Measurements from ENCODE around the gene FADS3. TPM values are rescaled to one million over a fixed set of nuclear protein-coding genes. Genes with fewer than 3 reads are reported as not detected.

The FADS3 gene
- polyA plus RNA-seq, 2 donors: 7.2 to 9.8 TPM

DNA sequence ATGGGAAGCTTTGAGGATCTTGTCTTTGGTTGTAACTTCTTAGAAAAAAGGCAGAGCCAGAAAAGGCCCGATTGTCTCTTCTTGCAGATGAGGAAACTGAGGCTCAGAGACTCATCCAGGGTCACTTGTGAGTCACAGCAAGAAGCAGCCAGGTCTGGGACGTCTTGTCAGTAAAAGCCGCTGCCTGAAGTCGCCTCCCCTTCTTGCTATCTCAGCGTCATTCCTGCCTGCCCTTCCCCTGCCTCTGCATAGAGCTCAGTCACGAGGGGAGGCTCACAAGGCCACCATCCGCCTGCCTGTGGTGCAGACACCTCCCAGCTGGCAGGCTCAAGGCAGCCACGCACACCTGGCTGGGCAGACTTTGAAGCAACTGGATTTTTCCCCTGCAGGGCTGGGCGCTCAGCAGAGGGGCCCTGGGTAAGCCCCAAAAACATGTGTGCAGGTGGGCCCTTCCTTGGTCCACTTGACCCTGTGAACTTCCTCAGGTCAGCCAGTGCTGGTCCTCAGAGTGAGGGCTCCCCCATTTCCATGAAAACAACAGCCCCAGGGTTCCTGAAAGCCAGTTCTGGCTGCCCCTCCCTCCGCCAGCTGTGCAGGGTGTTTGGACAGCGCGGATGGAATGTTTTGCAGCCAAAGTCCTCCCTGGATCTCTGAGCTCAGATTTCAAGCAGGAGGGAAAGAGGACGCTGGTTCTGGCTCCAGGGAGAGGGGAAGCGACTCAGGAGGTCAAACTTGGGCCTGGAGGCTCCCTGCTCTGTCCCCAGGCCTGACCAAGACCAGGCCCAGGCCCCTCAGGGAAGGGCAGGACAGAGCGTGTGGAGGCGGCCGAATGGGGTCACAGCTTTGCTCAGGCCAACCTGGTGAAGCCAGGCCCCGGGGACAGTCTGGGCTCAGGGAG lies 32.1 kb upstream of the FADS3 start:
- WGBS, 2 donors: 38 to 42% methylated on average over 18 of the region's 18 CpGs
- Histone ChIP-seq H3K36me3 (ENCODE audit: control insufficient read depth in 2 of 2, insufficient read depth in 2 of 2, low read length in 1 of 2) (no peaks in the 10 kb centered on the region), H3K4me3 (ENCODE audit: low read depth in 1 of 2, low read length in 2 of 2) (no peak overlapping the region), H3K9me3 (ENCODE audit: control insufficient read depth in 2 of 2, insufficient read depth in 1 of 2, low read depth in 1 of 2, low read length in 1 of 2) (no peaks in the 10 kb centered on the region), H3K4me1 (ENCODE audit: control insufficient read depth in 2 of 2, insufficient read depth in 2 of 2, low read length in 1 of 2) (peaks cover 0 to 2% of the 10 kb centered on the region in 2 donors), H3K27me3 (ENCODE audit: control insufficient read depth in 1 of 2, insufficient read depth in 2 of 2, low read length in 2 of 2) (no peaks in the 10 kb centered on the region), H3K27ac (ENCODE audit: low read depth in 2 of 2, low read length in 1 of 2) (peak overlapping the region; percentile 62 to 78)

- H3K4me3 ChIP-seq (ENCODE audit: low read depth in 1 of 2, low read length in 2 of 2): no peak overlapping the region
- peak overlapping the region; percentile 76 to 78 for H3K27ac ChIP-seq (ENCODE audit: low read depth in 2 of 2, low read length in 1 of 2)
- H3K9me3 ChIP-seq (ENCODE audit: control insufficient read depth in 2 of 2, insufficient read depth in 1 of 2, low read depth in 1 of 2, low read length in 1 of 2): no peaks in the 10 kb centered on the region
- 40 to 47% methylated on average over 6 of the region's 6 CpGs for WGBS, 2 donors
- peaks cover 0 to 2% of the 10 kb centered on the region in 2 donors for H3K4me1 ChIP-seq (ENCODE audit: control insufficient read depth in 2 of 2, insufficient read depth in 2 of 2, low read length in 1 of 2)
- no peaks in the 10 kb centered on the region for H3K36me3 ChIP-seq (ENCODE audit: control insufficient read depth in 2 of 2, insufficient read depth in 2 of 2, low read length in 1 of 2)
- H3K27me3 ChIP-seq (ENCODE audit: control insufficient read depth in 1 of 2, insufficient read depth in 2 of 2, low read length in 2 of 2): no peaks in the 10 kb centered on the region
Observed at GRCh38 chr11:61922539-61922938, 31.2 kb upstream of the FADS3 start.

DNA sequence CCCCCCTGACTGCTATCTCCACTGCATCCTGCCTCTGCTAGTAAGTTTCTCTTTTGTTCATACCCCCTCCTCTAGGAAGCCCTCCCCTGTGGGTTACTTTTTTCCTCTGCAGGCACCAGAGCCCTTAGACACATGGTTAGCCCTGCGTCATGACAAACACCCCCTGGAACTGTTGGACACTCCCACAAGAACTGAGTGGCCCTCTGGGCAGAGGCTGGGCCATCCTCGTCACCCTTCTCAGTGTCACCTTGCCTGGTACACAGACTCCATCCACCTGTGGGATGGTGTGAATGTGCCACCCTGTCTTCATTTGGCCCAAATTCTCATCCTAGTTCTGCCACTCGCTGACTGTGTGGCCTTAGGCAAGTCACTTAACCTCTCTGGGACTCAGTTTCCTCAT lies 30.1 kb upstream of the FADS3 start:
- Histone ChIP-seq H3K27ac (ENCODE audit: low read depth in 2 of 2, low read length in 1 of 2) (peak overlapping the region in 1 of 2 donors; percentile 19), H3K4me1 (ENCODE audit: control insufficient read depth in 2 of 2, insufficient read depth in 2 of 2, low read length in 1 of 2) (peaks cover 2 to 4% of the 10 kb centered on the region in 2 donors), H3K27me3 (ENCODE audit: control insufficient read depth in 1 of 2, insufficient read depth in 2 of 2, low read length in 2 of 2) (no peaks in the 10 kb centered on the region), H3K9me3 (ENCODE audit: control insufficient read depth in 2 of 2, insufficient read depth in 1 of 2, low read depth in 1 of 2, low read length in 1 of 2) (no peaks in the 10 kb centered on the region), H3K36me3 (ENCODE audit: control insufficient read depth in 2 of 2, insufficient read depth in 2 of 2, low read length in 1 of 2) (no peaks in the 10 kb centered on the region), H3K4me3 (ENCODE audit: low read depth in 1 of 2, low read length in 2 of 2) (no peak overlapping the region)
- WGBS, 2 donors: 81 to 94% methylated on average over 3 of the region's 3 CpGs

DNA sequence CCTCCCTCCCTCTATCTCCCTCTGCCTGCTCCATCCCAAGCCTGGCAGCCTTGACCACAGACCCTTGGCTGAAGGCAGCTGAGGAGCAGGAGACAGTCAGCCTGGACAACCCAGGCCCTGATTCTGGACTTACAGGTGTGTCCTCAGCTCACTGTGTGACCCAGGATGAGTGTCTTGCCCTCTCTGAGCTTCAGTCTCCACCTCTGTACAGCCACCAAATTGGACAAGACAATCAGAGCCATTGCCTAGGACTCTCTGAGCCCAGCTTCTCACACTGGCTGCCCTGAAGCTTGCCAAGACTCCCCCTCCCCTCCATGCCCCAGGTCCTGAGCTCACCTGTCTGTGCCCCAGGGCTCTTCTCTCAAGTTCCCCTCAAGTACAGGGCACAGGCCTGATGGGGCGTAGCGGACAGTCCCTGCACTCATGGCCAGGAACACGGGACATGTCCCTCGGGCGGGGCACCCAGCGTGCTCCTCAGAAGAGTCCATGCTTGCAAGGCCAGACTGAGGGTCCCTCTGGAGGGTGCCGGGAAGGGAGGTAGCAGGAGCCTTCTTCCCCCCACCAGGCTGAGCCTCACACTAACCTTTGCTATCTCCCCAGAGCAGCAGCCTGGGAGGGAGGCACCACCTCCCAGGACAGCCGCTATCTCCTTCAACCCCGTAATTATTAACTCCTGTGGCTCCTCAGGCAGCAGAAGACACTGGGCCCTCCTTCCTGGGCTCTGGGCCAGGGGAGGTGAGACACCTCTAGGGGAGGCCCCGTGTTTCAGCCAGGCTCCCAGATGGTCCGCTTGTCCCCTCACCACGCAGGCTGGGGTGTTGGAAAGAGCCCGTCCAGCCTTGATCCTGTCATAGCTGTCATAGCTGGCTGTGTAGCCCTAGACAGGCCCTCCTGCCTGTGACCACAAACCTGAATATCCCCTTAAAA lies 28.6 kb upstream of the FADS3 start:
- WGBS, 2 donors: 70 to 72% methylated on average over 13 of the region's 13 CpGs
- H3K9me3 ChIP-seq (ENCODE audit: control insufficient read depth in 2 of 2, insufficient read depth in 1 of 2, low read depth in 1 of 2, low read length in 1 of 2): no peaks in the 10 kb centered on the region
- peaks cover 2 to 4% of the 10 kb centered on the region in 2 donors for H3K4me1 ChIP-seq (ENCODE audit: control insufficient read depth in 2 of 2, insufficient read depth in 2 of 2, low read length in 1 of 2)
- H3K27ac ChIP-seq (ENCODE audit: low read depth in 2 of 2, low read length in 1 of 2): peak overlapping the region; percentile 2 to 17
- no peaks in the 10 kb centered on the region for H3K36me3 ChIP-seq (ENCODE audit: control insufficient read depth in 2 of 2, insufficient read depth in 2 of 2, low read length in 1 of 2)
- no peaks in the 10 kb centered on the region for H3K27me3 ChIP-seq (ENCODE audit: control insufficient read depth in 1 of 2, insufficient read depth in 2 of 2, low read length in 2 of 2)
- H3K4me3 ChIP-seq (ENCODE audit: low read depth in 1 of 2, low read length in 2 of 2): no peak overlapping the region

GRCh38 chr11:61918938-61919704 lies 27.8 kb upstream of the FADS3 start:
- H3K36me3 ChIP-seq (ENCODE audit: control insufficient read depth in 2 of 2, insufficient read depth in 2 of 2, low read length in 1 of 2): no peaks in the 10 kb centered on the region
- H3K4me1 ChIP-seq (ENCODE audit: control insufficient read depth in 2 of 2, insufficient read depth in 2 of 2, low read length in 1 of 2): peaks cover 2 to 4% of the 10 kb centered on the region in 2 donors
- no peaks in the 10 kb centered on the region for H3K27me3 ChIP-seq (ENCODE audit: control insufficient read depth in 1 of 2, insufficient read depth in 2 of 2, low read length in 2 of 2)
- WGBS, 2 donors: 71 to 74% methylated on average over 6 of the region's 6 CpGs
- peak overlapping the region; percentile 2 to 17 for H3K27ac ChIP-seq (ENCODE audit: low read depth in 2 of 2, low read length in 1 of 2)
- H3K9me3 ChIP-seq (ENCODE audit: control insufficient read depth in 2 of 2, insufficient read depth in 1 of 2, low read depth in 1 of 2, low read length in 1 of 2): no peaks in the 10 kb centered on the region
- H3K4me3 ChIP-seq (ENCODE audit: low read depth in 1 of 2, low read length in 2 of 2): no peak overlapping the region

GRCh38 chr11:61918251-61918937 lies 27.0 kb upstream of the FADS3 start:
- WGBS, 2 donors: 75 to 80% methylated on average over 14 of the region's 14 CpGs
- Histone ChIP-seq H3K4me1 (ENCODE audit: control insufficient read depth in 2 of 2, insufficient read depth in 2 of 2, low read length in 1 of 2) (peaks cover 2 to 4% of the 10 kb centered on the region in 2 donors), H3K27ac (ENCODE audit: low read depth in 2 of 2, low read length in 1 of 2) (peak overlapping the region in 1 of 2 donors; percentile 62), H3K9me3 (ENCODE audit: control insufficient read depth in 2 of 2, insufficient read depth in 1 of 2, low read depth in 1 of 2, low read length in 1 of 2) (no peaks in the 10 kb centered on the region), H3K36me3 (ENCODE audit: control insufficient read depth in 2 of 2, insufficient read depth in 2 of 2, low read length in 1 of 2) (no peaks in the 10 kb centered on the region), H3K4me3 (ENCODE audit: low read depth in 1 of 2, low read length in 2 of 2) (no peak overlapping the region), H3K27me3 (ENCODE audit: control insufficient read depth in 1 of 2, insufficient read depth in 2 of 2, low read length in 2 of 2) (no peaks in the 10 kb centered on the region)

GRCh38 chr11:61917334-61918109 lies 26.2 kb upstream of the FADS3 start, which contains the start of gene RAB3IL1:
Gene RAB3IL1 (minus strand): TSS chr11:61917566. CDS start chr11:61917367, 199 bp downstream.
- H3K4me1 ChIP-seq (ENCODE audit: control insufficient read depth in 2 of 2, insufficient read depth in 2 of 2, low read length in 1 of 2): peaks cover 2% of the 10 kb centered on the region in 2 donors
- peak within 1 kb of the TSS; percentile 5 to 62 for H3K27ac ChIP-seq (ENCODE audit: low read depth in 2 of 2, low read length in 1 of 2)
- H3K36me3 ChIP-seq (ENCODE audit: control insufficient read depth in 2 of 2, insufficient read depth in 2 of 2, low read length in 1 of 2): no peaks in the 10 kb centered on the region
- no peaks in the 10 kb centered on the region for H3K9me3 ChIP-seq (ENCODE audit: control insufficient read depth in 2 of 2, insufficient read depth in 1 of 2, low read depth in 1 of 2, low read length in 1 of 2)
- 2% methylated on average over 51 to 74 of the region's 74 CpGs for WGBS, 2 donors
- H3K27me3 ChIP-seq (ENCODE audit: control insufficient read depth in 1 of 2, insufficient read depth in 2 of 2, low read length in 2 of 2): no peaks in the 10 kb centered on the region
- peak within 1 kb of the TSS; percentile 47 to 64 for H3K4me3 ChIP-seq (ENCODE audit: low read depth in 1 of 2, low read length in 2 of 2)

- no peaks in the 10 kb centered on the region for H3K27me3 ChIP-seq (ENCODE audit: control insufficient read depth in 1 of 2, insufficient read depth in 2 of 2, low read length in 2 of 2)
- H3K27ac ChIP-seq (ENCODE audit: low read depth in 2 of 2, low read length in 1 of 2): peak overlapping the region in 1 of 2 donors; percentile 62
- H3K4me3 ChIP-seq (ENCODE audit: low read depth in 1 of 2, low read length in 2 of 2): peak overlapping the region; percentile 47 to 64
- 5 to 7% methylated on average over 21 to 32 of the region's 32 CpGs for WGBS, 2 donors
- H3K36me3 ChIP-seq (ENCODE audit: control insufficient read depth in 2 of 2, insufficient read depth in 2 of 2, low read length in 1 of 2): no peaks in the 10 kb centered on the region
- no peaks in the 10 kb centered on the region for H3K9me3 ChIP-seq (ENCODE audit: control insufficient read depth in 2 of 2, insufficient read depth in 1 of 2, low read depth in 1 of 2, low read length in 1 of 2)
- peaks cover 2% of the 10 kb centered on the region in 2 donors for H3K4me1 ChIP-seq (ENCODE audit: control insufficient read depth in 2 of 2, insufficient read depth in 2 of 2, low read length in 1 of 2)
Observed at GRCh38 chr11:61916737-61917333, 25.5 kb upstream of the FADS3 start.

All from esophagus (tissue), 2 donors.